IPS DF 4.7 (cell line): Measurements from ENCODE around the gene AMER2.

Experiments
- DNase-seq: peaks from one replicate; pipeline ENCODE4 v3.0.0-alpha.2; 2013; ENCODE audit warnings: low spot score; ENCODE audit errors: extremely low read depth

The AMER2 gene

DNA sequence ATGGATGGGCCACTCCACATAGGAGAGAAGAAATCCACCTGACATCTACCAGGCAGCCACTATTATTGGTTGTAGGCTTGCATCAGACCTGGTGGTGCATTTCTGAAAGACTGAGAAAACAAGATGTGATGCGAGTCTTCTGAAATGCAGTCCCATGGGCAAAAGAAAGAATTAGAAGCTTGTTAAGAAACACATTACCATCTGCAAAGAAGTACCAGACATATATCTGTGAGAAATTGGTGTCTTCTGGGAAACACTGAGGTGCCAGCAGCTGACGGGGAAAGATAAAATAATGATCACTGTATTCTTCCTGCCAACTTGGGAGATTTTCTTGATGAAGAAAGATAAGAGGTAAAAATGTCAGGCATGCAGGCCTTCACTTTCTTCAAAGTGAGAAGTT, 14.4 kb downstream of the AMER2 start:
- DNase-seq, result no peak

DNA sequence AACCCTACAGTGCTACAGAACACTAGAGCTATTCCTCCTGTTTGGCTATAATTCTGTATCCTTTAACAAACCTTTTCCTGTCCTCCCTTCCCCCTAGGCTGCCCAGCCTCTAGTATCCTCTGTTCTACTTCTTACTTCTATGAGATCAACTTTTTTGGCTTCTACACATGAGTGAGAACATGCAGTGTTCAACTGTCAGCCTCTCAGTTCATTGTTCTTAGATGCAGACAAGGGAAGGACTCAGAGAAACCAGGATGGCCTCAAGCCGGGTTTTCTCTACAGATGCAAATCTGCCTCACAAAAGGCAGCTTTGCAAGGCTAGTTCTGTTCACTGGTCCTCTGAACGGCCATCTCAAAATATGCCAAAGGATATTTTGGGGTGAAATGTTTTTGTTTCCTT, 18.4 kb downstream of the AMER2 start:
- DNase-seq, result peak; percentile 44

DNA sequence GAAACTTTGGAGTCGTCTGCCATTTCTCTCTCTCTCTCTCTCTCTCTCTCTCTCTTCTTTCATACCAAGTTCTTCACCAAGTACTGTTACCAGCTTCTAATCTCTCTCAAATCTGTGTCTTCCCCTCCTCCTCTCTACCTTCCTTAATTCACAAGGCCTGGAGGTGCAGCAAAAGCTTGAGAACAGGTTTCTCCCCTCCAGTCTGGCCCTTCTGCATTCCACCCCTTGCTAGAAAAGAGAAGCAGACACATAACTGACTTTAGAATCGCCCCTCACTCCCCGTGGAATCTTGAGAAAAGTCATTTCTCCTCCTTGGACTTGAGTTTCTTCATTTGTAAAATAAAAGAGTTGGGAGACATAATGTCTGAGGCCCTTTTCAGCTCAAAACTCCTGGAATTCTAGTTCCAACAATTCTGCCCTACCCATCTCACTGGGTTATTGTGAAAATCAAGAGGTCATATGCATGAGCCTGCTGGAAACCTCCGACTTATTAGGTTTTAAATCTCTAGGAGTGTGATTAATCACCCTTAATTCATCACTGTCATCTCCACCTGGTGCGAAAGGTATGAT, 20.4 kb downstream of the AMER2 start:
- no peak for DNase-seq

DNA sequence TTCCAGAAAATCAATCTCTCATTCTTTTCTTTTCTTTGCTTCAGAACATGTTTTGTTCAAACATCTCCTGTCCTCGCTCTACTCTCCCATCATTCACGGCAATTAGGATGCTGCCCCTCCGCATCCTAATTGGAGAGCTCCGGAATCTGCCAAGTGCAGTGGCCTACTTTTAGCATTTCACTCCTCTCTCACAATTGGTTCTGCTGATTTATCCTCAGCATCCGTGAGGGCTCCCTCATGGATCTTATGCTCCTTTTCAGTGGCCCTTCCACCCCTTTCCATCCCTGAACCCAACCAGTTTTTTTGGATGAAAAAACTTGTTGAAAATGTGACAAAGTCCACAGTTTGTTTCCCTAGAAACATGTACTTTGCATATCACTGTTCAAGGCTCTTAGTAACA, 22.4 kb downstream of the AMER2 start:
- DNase-seq, result no peak

DNA sequence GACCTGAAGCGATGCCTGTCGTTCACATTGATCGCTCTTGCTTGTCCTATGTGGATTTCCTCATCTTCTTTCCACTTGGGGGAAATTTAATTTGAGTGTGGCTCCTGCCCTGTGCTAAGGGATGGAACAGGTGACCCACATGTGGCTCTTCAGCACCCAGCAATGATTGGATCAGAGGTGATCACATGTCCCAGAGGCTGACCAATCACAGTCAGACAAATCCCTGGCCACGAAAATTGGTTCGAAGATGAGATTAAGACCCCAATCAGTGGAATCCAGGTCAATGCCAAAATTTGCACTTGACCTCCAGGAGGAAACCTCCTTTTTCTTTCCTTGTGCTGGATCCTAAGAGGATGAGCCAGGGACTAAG, 23.7 kb downstream of the AMER2 start:
- DNase-seq, result no peak

DNA sequence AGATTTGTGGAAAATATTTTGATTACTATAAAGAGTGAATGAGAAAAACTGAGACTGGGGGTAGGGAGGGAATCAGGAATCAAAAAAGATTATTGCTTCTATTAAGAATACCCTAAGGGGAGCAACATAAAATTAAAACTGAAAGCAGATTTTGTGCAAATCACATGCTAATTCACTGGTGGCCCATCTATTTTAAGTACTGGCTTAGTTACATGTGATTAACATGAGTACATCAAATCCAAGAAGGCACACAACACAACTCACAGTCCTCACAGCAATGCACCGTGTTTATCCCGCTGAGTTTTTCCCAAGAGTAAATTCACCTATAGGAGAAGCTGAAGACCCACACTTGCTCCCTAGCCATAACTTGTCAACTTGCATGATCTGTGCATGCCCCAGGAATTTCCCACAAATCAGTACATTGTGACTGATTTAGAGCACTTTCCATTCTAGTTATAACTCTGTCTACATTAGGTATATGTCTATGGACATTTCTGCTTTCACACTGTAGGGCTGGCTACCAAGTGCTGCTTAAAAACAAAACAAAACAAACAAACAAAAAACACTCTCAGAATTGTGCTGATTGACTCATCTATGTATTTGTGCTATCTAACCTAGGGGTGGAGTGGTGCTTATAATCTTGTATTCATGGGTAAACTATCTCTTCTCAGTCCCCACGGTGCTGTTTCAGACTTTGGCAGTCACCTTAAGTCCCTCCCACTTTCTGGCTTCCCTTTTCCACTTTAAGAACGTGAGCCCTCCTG, 24.3 kb downstream of the AMER2 start:
- no peak for DNase-seq

DNA sequence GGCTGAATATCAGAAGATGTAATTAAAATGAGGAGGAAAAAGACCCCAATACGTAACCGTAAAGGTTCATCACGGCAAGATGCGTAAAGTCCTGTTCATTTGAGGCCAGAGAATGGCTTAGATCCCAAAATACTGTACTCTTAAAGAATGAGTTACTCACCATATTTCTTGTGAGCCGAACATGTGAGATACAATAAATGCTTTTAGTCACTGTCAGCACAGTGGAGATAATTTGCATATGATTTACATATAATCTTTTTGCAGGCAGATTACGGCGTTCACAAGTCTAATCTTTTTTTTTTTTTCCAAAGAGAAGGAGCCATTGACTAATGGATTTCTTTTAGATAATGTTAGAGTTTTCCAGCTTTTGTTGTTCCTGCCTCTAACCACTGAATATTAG, 28.4 kb downstream of the AMER2 start:
- DNase-seq, result no peak

DNA sequence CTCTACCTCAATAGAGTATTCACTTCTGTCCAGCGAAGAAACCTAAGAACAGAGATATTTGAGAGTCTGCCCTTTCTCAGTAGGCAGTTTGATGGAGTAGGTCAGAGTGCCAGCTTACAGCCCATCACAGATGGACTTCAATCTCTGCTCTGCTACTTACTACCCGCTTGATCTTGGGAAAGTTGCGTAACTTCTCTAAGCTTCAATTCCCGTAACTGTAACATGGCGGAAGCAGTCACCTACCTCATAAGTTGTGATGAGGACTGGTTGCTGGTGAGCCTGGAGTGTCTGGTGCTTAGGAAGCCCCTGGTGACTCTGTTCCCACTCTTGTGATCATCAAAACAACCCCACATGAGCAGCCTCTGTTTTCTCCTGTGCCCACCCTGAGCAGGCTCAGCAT, 31.0 kb downstream of the AMER2 start:
- no peak for DNase-seq

DNA sequence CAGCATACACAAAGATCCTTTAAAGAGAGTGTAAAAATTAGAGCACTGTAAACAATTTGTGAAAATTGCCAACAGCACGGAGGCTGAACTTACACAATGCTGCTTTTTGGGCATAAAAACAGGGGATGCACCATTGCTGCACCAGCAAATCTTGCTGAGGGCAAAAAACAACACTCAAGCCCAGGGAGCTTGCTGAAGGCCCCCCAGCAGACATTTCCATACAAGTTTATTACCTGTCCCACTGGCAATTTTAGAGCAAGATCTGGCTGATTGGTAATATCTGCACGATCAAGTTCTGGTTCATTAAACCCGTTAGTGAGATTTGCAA, 34.3 kb downstream of the AMER2 start:
- DNase-seq, result no peak

DNA sequence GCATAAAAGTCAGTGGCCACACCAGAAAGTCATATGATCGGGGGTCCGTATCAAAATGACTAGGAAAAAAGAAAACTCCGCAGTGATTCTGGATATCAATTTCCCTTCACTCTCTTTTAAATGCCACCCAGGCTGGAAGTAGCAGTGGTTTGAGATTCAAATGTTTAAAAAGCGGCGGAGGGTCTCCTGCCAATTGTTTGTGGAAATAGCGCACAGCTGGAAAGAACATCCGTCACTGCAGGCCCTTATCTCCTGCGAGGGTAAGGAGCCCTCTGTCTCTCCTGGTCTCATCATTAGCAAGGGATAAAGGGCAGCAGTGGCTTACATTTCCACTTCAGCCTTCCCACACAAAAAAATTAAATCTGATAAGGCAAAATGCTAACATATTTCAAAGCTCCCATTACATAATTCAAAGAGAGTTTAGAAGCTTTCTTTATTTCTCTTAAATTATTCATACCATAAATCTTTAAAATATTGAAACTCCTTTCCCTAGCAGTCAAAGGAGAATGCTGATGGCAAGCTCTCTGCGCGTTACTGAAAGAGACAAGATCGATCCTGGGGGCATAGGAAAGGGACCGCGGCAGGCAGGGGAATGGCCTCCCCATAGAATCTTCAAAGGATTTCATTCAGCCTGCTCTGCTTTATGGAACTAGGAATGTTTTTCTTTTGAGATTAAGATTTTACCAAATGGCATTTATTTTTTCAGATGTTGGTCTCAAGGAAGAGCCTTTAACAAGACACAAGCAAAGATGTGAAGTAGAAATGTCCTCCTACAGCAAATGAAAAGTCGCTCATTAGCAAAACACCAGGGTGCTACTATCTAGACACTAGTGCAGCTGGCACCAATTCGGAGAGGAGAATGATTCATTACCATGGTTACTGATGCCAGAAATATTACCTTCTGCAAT, 35.0 kb downstream of the AMER2 start:
- DNase-seq, result peak; percentile 56

DNA sequence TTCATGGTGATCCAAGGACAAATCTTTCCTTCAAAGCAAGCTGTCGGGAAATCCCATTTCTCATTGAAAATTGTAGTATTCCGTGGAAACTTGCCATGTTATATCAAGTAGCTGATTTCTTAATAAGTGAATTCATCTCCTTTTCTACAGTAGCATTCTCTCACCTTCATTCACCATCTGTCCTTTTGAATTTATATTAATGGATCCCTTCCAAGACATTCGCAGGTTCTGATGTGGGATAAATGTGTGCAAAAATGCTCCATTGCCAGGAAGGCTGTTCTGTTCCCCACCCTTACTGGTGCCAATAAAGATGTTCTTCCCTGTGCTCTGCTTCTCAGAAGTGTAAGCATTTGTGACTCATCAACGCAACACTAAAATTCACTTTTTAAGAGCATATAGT, 36.2 kb downstream of the AMER2 start:
- no peak for DNase-seq

DNA sequence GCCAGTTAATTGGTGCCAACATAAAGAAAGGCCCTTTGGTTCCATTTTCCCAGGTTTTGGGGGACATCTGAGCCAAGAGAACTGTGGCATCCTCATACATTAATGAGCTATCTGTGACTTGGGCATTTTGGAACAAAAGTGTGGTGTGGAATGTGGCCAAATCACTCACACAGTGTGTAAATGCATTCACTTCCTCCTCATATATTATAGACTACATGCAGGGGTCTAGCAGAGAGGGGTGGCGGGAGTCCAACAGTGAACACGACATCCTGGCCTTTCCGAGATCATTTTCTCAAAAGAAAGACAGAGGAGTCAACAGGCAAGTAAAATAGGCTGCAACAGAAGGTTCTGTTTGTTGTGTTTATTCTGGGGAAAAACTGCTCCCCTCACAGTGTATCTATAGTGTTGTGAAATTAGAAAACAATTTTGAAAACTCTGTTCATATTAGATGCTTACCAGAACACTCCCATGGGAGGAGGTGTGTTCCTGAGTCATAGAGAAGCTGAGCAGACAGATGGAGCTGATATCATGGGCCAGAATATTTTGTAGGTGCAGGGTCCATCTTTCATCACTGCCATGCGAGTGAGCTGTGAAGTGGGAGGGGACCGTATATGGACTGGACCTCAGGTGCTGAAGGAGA, 39.2 kb downstream of the AMER2 start:
- no peak for DNase-seq

DNA sequence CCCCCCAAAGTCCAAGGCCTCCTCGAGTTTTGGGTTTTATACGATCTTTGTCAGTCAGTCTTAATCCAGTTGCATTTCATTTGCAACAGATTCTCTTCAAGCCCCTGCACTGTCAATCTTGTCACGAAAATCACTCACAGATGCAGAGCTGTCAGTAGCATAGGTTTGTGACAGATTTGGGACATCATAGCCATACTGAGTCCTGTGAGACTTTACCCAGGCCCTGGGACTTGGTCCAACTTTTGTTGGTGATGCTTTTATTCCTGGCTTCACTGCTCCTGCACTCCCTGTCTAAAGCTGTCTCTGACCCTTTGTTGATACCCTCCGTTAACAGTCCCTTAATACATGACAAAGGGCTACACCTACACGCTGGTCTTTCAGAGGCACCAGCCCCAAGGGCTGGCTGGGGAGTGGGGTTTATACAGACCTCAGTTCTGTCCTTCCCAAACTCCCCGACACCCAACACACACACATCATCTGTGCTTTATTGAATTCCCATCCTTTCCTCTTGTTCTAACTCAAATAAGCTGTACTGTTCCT, 40.1 kb downstream of the AMER2 start:
- no peak for DNase-seq

DNA sequence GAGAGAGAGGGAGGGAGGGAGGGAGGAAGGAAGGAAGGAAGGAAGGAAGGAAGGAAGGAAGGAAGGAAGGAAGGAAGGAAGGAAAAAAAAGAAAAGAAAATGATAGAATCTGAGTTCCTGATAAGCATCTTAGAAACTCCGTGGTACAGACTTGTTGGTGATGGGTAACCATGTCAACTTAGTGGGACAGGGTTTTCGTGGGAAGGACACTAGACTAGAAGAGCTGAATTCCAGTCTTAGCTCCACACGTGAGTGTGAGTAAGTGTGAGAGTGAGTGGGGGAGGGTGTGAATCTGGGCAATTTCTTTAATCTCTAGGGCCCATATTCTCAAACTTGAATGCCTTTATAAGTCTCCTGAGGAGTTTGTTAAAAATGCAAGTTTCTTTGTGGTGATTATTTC, 41.1 kb downstream of the AMER2 start:
- DNase-seq, result no peak

DNA sequence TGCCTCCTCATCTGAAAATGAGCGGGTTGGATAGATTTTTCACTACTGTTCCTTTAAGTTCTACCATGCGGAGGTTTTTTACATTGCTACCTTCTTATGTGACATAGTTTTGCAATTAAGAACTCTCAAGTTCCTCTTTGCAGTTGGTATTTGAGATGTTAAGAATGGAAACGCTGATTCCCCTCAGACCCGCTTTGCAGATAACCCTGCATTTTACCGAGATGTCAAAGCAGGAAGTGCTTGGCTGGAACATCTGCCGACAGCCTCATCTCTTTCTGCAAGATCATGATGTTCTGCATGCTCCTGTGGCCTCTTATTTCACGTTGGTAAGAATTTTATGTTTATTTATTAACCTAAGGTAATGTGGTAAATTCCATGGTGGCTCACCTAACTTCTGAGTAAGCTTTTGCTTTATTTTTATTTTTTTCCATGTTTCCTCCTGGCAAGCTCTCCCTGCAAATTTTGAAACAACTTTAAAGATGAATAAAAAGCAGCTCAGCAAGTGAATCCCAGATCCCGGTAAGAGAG, 53.6 kb downstream of the AMER2 start:
- DNase-seq, result no peak

DNA sequence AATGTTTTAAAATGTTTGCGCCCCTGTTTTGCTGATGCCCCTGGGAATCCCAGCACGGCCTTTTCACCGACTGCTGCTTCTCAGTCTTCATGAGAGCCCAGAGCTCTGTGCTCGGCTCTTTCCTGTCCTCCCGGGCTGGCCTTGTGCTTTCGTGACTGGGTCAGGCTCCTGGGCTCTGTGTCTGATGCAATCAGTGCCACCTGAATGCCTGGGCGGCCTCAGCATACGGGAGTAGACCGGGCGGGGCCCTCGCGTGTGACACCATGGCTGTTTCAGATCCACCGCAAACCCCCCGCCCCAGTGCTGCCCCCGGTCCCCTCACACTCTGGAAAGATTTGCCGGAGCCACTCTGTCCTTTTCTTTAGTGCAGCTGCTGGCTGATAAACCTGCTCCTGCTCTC, 54.8 kb downstream of the AMER2 start:
- DNase-seq, result no peak

DNA sequence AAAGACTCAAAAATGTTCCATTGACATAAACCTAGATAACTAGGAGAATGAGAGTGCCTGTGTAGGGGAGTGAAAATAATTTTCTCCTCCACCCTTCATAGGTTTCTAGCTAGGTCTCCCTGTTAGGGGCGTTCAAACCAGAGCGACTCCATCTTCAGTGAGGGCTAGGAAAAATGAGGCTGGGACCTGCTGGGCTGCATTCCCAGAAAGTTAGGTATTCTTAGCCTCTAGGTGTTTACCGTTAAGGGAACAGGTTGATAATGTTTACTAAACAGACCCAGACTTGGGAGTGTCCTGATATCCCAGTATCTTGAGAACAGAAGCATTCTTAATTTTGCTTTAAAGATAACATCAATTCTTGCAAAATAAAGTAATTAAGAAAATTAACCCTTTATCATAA, 56.0 kb downstream of the AMER2 start:
- DNase-seq, result no peak

DNA sequence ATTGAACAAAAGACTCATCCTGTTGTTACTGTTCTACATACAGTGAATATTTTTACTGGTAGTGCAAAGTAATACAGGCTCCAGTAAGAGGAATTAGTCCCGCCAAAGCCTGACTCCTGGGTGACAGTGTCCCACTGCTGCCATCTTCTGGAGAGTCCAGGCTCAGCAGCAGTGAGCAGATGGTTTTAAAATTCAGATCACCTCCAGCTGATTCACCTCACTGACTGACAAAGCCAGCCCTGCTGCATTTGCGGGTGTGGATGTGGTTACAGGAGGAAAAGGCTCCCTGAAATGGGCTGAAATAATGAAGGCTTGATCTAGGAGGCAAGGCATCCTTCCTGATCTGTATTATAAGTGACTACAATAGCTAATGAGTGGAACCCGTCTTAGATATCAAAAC, 57.9 kb downstream of the AMER2 start:
- DNase-seq, result peak; percentile 41

DNA sequence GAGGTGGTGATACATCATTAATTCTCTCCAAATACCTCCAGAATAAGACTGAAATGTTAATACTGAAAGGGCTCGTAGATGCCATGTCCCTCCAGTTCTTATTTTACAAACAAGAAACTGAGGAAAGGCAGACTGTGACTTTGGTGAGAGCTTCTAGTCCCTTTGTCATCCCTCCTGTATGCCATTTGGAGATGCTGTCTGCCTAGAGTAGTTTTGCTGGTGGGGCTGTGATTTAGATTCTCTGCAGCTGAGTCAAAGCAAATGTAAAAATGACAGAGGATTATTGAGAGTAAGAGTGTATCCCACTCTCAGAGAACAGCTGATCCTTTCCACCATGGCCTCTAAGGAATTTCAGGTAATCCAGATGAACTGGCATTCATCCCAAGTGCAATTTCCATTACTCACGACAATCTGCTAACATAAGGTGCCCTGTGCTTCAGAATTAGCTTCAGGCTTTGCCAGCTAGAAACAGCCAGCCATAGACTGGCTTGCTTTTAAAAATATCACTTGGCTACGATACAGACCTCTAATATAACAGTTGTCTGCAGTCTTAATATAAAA, 59.3 kb downstream of the AMER2 start:
- DNase-seq, result no peak
